Measurements from ENCODE around the gene SLC17A9.

The SLC17A9 gene

GRCh38 chr20:62952373-62952967, at the start of gene SLC17A9:
TSS of gene SLC17A9 (plus strand) at chr20:62952709. CDS start at chr20:62952831, 122 bp downstream.
- peak; percentile 81 for DNase-seq

GRCh38 chr20:62902926-62903615, 49.4 kb upstream of the SLC17A9 start:
- no peak for DNase-seq

- DNase-seq: no peak
Observed at GRCh38 chr20:62905536-62906117, 46.9 kb upstream of the SLC17A9 start.

GRCh38 chr20:62906209-62906608, 46.3 kb upstream of the SLC17A9 start:
- no peak for DNase-seq

DNA sequence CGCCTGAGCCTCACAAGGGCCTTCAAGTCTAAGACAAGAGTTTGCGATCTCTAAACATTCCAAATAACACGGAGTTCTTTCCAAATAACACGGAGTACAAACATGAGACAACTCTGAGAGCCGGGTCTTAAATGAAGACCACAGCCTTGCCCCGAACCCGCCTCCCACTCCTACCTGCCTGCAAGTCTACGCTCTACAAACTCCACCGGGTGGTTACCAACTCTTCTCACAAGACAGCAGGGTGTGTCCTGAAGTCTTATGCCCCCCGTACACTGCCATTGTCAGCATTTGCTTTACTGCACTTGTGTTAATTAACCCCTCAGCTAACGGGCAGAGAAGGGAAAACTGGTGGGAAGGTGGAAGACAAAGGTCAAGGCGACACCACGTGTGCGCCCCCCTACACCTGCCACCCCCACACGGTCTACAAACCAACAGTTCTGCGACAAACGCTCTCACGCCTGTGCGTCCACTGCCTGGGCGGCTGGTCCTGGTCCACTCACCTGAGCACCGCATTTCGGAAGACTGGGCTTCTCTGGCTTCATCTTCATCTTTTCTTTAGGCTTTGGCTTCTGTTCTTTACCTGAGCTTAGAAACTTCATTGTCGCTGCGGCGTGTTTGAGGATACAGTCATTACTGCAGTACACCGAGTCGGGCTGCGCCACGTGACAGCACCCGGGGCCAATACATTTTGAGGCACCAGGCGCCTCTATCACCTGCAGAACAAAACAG, 45.7 kb upstream of the SLC17A9 start:
- DNase-seq: no peak

DNA sequence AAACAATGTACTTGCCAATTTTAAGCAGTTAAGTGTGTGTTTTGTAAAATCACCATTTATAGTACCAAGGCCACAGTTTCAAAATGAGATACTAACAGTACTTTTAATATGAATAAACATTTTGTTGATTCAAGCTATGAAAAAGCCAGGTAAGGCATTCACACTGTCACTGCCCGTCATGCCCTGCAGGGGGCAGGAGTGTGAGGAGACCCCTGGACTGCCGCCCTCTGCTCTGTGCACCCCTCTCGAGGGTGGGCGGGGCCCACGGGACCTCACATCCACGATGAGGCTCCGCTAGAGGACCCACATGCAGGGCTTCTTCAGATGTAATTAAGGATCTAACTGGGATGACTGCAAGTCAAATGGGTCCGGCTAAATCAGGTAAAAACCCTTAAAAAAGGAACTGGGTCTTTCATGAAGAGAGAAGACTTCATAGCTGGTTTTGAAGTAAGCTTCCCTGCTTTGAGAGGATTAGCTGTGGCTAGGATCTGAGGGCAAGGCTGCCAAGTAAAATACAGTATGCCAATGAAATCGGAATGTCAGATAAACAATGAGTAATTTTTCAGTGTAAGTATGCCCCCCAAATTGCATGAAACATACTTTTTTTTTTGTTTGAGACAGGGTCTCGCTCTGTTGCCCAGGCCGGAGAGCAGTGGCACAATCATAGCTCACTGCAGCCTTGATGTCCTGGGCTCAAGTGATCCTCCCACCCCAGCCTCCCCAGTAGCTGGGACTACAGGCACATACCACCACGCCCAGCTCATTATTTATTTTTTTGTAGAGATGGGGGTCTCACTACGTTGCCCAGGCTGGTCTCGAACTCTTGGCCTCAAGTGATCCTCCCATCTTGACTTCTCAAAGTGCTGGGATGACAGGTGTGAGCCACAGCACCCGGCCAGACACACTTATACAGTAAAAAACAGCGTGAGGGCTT, 44.9 kb upstream of the SLC17A9 start:
- DNase-seq: no peak

DNA sequence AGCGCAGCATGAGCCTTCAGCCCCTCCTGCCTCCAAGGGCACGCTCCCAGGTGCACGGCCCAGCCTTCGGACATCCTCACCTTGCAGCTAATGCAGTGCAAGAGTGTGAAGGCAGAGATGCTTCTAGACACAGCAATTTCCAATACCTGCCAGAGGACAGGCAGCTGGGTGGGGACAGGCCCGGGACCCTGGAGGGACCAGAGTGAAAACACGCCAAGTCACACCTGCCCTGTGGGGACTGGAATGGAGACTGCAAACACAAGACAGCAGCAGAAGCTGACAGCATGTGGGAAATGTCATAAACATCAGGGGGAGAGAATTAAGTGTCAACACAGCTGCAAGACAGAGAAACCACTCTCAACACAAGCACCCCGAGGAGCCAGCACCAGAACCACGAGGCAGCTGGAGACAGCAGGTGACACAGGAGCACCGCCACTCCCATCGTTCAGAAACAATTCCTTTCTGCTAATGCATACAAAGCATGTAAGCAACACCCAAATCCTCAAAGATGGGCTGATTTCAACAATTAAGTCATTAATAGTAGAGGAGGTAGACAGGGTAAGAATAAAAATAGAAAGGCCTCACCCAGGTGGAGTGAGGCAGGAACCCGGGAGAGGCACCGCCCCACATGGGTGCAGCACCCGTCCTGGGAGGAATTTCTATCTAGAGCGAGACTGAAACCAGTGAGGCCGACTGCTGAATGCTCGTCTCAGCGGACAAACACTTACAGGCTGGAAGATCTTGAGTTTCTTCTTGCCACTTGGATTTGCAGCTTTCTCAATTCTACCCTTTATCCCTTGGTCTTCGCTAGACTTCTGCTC, 43.3 kb upstream of the SLC17A9 start:
- DNase-seq: no peak

DNA sequence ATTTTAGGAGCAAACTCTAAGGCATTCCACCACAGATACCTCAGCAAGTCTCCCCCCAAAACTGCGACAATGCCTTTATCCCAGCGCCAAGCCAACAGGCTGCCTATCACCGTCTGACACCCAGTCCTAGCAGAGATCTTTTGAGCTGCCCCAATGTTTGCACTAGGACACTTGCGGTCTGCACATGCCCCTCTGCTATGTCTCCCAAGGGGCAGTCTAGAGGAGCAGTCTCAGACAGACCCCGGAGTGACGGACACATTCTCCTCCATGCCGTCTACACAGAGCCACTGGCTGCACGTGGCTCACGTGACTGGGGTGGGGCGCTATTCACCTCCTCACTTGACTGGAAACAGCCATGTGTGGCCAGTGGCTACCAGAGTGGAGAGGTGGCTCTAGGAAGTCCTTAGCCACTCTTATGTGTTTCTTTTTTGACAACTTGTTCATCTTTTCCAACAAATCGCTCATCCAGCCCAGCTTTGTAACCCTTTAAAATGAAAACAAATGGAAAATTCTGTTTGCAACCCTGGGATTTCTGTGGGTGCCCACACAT, 42.2 kb upstream of the SLC17A9 start:
- no peak for DNase-seq

DNA sequence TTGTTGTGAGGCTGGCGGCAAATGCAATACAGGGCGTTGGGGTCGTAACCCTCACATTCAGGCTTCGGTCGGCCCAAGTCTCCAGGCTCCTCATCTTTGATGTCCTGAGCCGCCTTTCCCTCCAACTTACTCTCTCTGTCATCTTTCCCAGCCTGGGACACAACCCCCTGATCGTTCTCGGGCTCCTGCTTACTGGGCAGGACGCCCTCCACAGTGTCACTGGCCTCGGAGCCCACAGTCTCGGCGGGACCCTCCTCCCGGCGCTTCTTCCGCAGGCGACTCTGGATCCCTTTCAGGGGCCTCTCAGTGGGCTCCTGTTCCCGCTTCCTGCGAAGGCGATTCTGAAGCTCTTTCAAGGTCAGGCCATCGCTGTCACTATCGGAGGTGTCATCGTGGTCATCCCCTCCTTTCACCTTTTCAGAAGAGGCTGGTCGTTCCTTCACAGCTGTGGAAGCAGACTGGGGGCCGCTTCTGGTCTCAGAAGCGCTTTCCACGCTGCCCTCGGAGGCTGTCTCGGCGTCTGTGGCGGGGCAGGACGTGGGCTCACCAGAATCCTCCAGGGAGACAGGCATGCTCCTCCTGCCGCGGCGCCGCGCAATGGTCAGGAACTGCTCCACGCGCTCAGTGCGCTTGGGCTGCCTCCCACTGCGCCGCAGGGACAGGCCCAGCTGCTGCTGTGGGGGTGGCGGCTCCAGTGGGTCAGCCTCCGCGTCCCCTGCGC, 41.6 kb upstream of the SLC17A9 start:
- DNase-seq: no peak

DNA sequence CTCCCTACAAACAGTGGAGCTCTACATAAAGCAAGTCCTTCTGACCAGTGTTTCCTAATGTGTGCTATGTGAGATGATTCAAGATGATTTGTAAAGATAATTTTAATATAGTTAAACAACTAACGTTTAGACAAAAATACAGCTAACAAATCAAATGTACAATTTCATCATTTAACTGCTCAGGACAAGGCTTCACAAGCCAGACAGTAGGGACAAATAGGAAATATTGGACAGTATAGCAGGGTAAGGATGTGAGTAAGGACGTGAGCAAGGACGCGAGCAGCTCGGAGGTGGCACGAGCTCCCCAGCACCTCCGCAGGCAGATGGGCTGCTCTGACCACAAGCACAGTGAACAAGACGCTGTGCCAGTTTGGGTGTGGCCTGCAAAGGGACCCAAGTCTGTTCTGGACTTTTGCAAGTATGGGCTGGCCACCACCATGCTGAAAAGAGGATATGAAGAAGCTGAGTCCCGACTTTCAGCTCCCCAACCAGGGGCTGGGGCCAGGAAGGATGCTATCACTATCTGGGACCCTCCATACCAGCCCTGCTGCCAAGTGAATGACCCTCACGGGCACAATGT, 40.7 kb upstream of the SLC17A9 start:
- DNase-seq: no peak

- DNase-seq: no peak
Observed at GRCh38 chr20:62913043-62913630, 39.4 kb upstream of the SLC17A9 start.

- no peak for DNase-seq
Observed at GRCh38 chr20:62914436-62914835, 38.1 kb upstream of the SLC17A9 start.

GRCh38 chr20:62914970-62915457, 37.5 kb upstream of the SLC17A9 start:
- peak; percentile 58 for DNase-seq

GRCh38 chr20:62916703-62917476, 35.6 kb upstream of the SLC17A9 start:
- no peak for DNase-seq

- no peak for DNase-seq
Observed at GRCh38 chr20:62917720-62918119, 34.8 kb upstream of the SLC17A9 start.

DNA sequence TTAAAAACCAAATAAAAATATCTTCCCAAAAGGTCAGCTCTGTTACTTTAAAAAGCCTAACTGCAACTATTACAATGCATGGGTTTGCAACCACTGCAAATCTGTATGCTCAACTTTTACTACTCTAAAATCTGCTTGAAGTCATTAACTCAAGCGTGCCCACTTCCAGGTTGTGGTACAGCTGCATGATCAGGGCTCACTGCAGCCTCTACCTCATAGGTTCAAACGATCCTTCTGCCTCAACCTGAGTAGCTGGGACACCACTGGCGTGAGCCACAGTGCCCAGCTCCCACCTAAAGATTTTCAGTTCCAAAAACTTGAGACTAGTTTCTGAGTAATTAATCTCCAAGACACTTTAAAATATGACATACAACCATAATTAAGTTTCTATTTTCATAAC, 34.4 kb upstream of the SLC17A9 start:
- no peak for DNase-seq

DNA sequence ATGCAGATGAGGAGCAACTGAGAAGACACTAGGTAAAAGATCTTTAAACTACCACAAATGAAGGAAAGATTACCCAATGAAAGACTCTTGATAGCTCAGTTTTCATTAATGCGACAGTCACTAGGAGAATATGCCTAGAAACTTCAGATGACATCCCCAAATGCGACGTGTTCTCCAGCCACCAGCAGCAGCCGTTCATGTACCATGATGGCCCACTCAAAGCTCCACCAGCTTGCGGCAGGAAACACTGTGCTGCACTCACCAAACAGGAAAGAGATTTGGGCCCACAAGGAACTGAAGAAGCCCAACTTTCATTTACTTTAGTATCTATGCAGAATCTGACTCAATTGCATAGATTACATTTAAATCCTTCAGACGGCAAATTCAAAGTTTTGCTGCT, 33.7 kb upstream of the SLC17A9 start:
- no peak for DNase-seq

GRCh38 chr20:62920039-62920645, 32.4 kb upstream of the SLC17A9 start:
- no peak for DNase-seq

Measured in femur (tissue), 1 donor.